ENCODE data around the gene NRG2. TPM values are rescaled to one million over a fixed set of nuclear protein-coding genes. Genes with fewer than 3 reads are reported as not detected.

NRG2 gene
- not detected for total RNA-seq

- Mint-ChIP-seq H3K27me3 (peaks cover 73% of the 10 kb centered on the region), H3K9me3 (no peaks in the 10 kb centered on the region), H3K36me3 (ENCODE audit: low read depth) (no peaks in the 10 kb centered on the region), H3K4me1 (peaks cover 10% of the 10 kb centered on the region), H3K4me3 (peak within 1 kb of the TSS; percentile 41), H3K27ac (no peak within 1 kb of the TSS)
- ChIA-PET POLR2A (no interaction called here), CTCF (interaction anchor here (1.2 kb wide), 2 partner anchors 21 to 72 kb away, joined by 3 to 4 read pairs; no protein-coding TSS in a partner anchor)
- DNase-seq = peak; percentile 44
These were observed at the start of gene NRG2 for GRCh38 chr5:140042643-140043507. NRG2 (minus strand) TSS chr5:140043299.

- ChIA-PET POLR2A (no interaction called here), CTCF (no interaction called here)
- Mint-ChIP-seq H3K4me1 (no peaks in the 10 kb centered on the region), H3K27me3 (peaks cover 25% of the 10 kb centered on the region), H3K4me3 (no peak overlapping the region), H3K9me3 (peaks cover 13% of the 10 kb centered on the region), H3K36me3 (ENCODE audit: low read depth) (no peaks in the 10 kb centered on the region), H3K27ac (no peak overlapping the region)
- no peak for DNase-seq
These were observed 47.2 kb upstream of the NRG2 start for GRCh38 chr5:140090251-140090650.

- Mint-ChIP-seq H3K4me1 (no peaks in the 10 kb centered on the region), H3K36me3 (ENCODE audit: low read depth) (no peaks in the 10 kb centered on the region), H3K9me3 (peaks cover 4% of the 10 kb centered on the region), H3K27me3 (peaks cover 41% of the 10 kb centered on the region), H3K4me3 (no peak overlapping the region), H3K27ac (no peak overlapping the region)
- no peak for DNase-seq
- ChIA-PET POLR2A (no interaction called here), CTCF (interaction anchor here (1.4 kb wide), 1 partner anchor 62 kb away, joined by 3 read pairs; no protein-coding TSS in a partner anchor)
These were observed 41.4 kb upstream of the NRG2 start for GRCh38 chr5:140084541-140084940.

- Mint-ChIP-seq H3K4me1 (no peaks in the 10 kb centered on the region), H3K36me3 (ENCODE audit: low read depth) (no peaks in the 10 kb centered on the region), H3K4me3 (no peak overlapping the region), H3K27ac (no peak overlapping the region), H3K9me3 (no peaks in the 10 kb centered on the region), H3K27me3 (peaks cover 41% of the 10 kb centered on the region)
- CTCF ChIA-PET = interaction anchor here (1.6 kb wide), 1 partner anchor 60 kb away, joined by 7 read pairs; no protein-coding TSS in a partner anchor
- POLR2A ChIA-PET = no interaction called here
- DNase-seq = no peak
These were observed 40.6 kb upstream of the NRG2 start for GRCh38 chr5:140083650-140084049.

GRCh38 chr5:140083120-140083519 lies 40.0 kb upstream of the NRG2 start:
- POLR2A ChIA-PET = no interaction called here
- no peak overlapping the region for H3K4me3 Mint-ChIP-seq
- H3K4me1 Mint-ChIP-seq = no peaks in the 10 kb centered on the region
- CTCF ChIA-PET = interaction anchor here (1.6 kb wide), 1 partner anchor 61 kb away, joined by 7 read pairs; no protein-coding TSS in a partner anchor
- H3K27ac Mint-ChIP-seq = no peak overlapping the region
- H3K9me3 Mint-ChIP-seq = no peaks in the 10 kb centered on the region
- no peaks in the 10 kb centered on the region for H3K36me3 Mint-ChIP-seq (ENCODE audit: low read depth)
- H3K27me3 Mint-ChIP-seq = peaks cover 41% of the 10 kb centered on the region
- no peak for DNase-seq

GRCh38 chr5:140076788-140077187 lies 33.7 kb upstream of the NRG2 start:
- H3K4me3 Mint-ChIP-seq = no peak overlapping the region
- DNase-seq = no peak
- H3K36me3 Mint-ChIP-seq (ENCODE audit: low read depth) = no peaks in the 10 kb centered on the region
- no peaks in the 10 kb centered on the region for H3K9me3 Mint-ChIP-seq
- no peaks in the 10 kb centered on the region for H3K4me1 Mint-ChIP-seq
- POLR2A ChIA-PET = no interaction called here
- no peak overlapping the region for H3K27ac Mint-ChIP-seq
- H3K27me3 Mint-ChIP-seq = peaks cover 23% of the 10 kb centered on the region
- CTCF ChIA-PET = interaction anchor here (1.1 to 1.9 kb wide), 2 partner anchors 69 to 86 kb away, joined by 3 to 7 read pairs; no protein-coding TSS in a partner anchor

DNA sequence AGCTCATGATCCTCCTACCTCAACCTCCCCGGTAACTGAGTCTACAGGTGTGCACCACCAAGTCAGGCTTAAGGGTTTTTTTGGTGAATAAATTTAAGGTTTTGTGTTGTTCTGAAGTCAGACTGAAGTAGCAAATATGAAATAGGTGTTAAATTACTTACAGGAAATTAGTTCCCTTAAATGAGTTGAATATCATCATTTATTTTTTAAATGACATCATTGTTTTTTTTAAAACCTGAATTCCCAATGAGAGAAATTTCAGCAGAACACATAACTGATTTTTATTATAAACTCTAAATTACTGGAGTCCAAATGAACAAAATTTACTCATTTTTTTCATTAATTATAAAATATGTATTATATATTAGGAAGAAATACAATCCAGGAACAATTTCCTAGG lies 33.0 kb upstream of the NRG2 start:
- CTCF ChIA-PET = interaction anchor here (0.9 to 1.9 kb wide), 3 partner anchors 70 to 86 kb away, joined by 3 to 7 read pairs (median 3); no protein-coding TSS in a partner anchor
- H3K9me3 Mint-ChIP-seq = no peaks in the 10 kb centered on the region
- H3K27me3 Mint-ChIP-seq = peaks cover 27% of the 10 kb centered on the region
- H3K27ac Mint-ChIP-seq = no peak overlapping the region
- DNase-seq = no peak
- H3K36me3 Mint-ChIP-seq (ENCODE audit: low read depth) = no peaks in the 10 kb centered on the region
- H3K4me1 Mint-ChIP-seq = no peaks in the 10 kb centered on the region
- POLR2A ChIA-PET = no interaction called here
- H3K4me3 Mint-ChIP-seq = no peak overlapping the region

- H3K36me3 Mint-ChIP-seq (ENCODE audit: low read depth) = no peaks in the 10 kb centered on the region
- ChIA-PET POLR2A (no interaction called here), CTCF (interaction anchor here (0.9 to 1.9 kb wide), 3 partner anchors 70 to 81 kb away, joined by 3 to 7 read pairs (median 3); no protein-coding TSS in a partner anchor)
- H3K27ac Mint-ChIP-seq = no peak overlapping the region
- no peak overlapping the region for H3K4me3 Mint-ChIP-seq
- H3K9me3 Mint-ChIP-seq = no peaks in the 10 kb centered on the region
- DNase-seq = no peak
- H3K27me3 Mint-ChIP-seq = peaks cover 30% of the 10 kb centered on the region
- H3K4me1 Mint-ChIP-seq = no peaks in the 10 kb centered on the region
These were observed 32.3 kb upstream of the NRG2 start for GRCh38 chr5:140075371-140075770.

DNA sequence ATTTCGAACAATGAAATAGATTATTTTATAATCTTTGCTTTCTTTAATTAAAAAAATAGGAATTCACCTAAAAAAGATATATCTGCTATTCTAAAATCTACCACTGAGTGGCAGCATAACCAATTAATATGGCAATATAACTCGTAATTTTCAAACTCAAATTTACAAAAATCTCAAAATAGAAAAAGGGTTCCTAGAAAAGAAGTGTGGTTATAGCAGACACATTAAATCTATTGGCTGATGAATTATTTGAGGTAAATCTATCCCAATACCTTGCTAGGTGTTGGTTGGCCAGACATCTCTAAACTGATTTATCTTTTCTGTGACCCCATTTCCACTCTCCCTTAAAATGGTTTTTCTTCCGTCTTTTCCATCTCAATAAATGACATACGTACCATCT lies 30.2 kb upstream of the NRG2 start:
- Mint-ChIP-seq H3K4me1 (no peaks in the 10 kb centered on the region), H3K27ac (no peak overlapping the region), H3K27me3 (peaks cover 37% of the 10 kb centered on the region), H3K4me3 (no peak overlapping the region), H3K9me3 (no peaks in the 10 kb centered on the region), H3K36me3 (ENCODE audit: low read depth) (no peaks in the 10 kb centered on the region)
- CTCF ChIA-PET = interaction anchor here (0.7 to 1.7 kb wide), 9 partner anchors 17 to 195 kb away, joined by 3 to 6 read pairs (median 3); no protein-coding TSS in a partner anchor
- no peak for DNase-seq
- POLR2A ChIA-PET = no interaction called here

DNA sequence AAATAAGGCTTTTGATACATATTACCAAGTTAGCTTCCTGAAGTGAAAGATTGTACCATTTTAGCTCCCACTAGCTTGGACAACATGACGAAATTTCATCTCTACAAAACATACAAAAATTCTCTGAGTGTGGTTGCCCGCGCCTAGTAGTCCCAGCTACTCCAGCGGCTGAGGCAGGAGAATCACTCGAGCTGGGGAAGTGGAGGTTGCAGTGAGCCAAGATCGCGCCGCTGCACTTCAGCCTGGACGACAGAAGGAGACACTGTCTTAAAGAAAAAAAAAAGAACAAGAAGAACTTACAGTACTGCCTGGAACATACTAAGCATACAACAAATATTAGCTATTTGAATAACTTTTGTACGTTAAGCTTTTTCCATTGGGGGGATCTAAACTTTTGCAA lies 29.7 kb upstream of the NRG2 start:
- POLR2A ChIA-PET = no interaction called here
- Mint-ChIP-seq H3K4me3 (no peak overlapping the region), H3K36me3 (ENCODE audit: low read depth) (no peaks in the 10 kb centered on the region), H3K9me3 (no peaks in the 10 kb centered on the region), H3K27ac (no peak overlapping the region), H3K27me3 (peaks cover 41% of the 10 kb centered on the region), H3K4me1 (no peaks in the 10 kb centered on the region)
- no peak for DNase-seq
- CTCF ChIA-PET = interaction anchor here (0.7 to 1.3 kb wide), 8 partner anchors 17 to 194 kb away, joined by 3 to 6 read pairs (median 3); no protein-coding TSS in a partner anchor

DNA sequence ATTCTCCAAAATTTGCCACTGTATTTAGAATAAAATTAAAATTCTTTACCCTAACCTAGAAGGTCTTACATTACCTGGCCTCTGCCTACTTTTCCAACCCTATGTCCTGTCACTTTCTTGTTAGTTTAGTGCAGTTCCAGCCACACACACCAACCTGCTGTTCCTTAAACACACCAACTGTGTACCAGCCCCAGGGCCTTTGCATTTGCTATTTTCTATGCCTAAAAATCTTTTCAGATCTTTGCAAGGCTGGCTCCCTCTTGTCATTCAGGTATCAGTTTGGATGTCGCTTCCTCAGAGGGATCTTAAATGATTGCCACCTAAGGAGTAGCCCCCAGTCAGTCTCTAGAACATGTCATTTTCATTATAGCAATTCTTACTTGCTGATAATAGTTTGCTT lies 17.7 kb upstream of the NRG2 start:
- DNase-seq = no peak
- Mint-ChIP-seq H3K27ac (no peak overlapping the region), H3K4me1 (no peaks in the 10 kb centered on the region), H3K4me3 (no peak overlapping the region), H3K27me3 (peaks cover 18% of the 10 kb centered on the region), H3K36me3 (ENCODE audit: low read depth) (no peaks in the 10 kb centered on the region), H3K9me3 (no peaks in the 10 kb centered on the region)
- CTCF ChIA-PET = no interaction called here
- POLR2A ChIA-PET = no interaction called here

DNA sequence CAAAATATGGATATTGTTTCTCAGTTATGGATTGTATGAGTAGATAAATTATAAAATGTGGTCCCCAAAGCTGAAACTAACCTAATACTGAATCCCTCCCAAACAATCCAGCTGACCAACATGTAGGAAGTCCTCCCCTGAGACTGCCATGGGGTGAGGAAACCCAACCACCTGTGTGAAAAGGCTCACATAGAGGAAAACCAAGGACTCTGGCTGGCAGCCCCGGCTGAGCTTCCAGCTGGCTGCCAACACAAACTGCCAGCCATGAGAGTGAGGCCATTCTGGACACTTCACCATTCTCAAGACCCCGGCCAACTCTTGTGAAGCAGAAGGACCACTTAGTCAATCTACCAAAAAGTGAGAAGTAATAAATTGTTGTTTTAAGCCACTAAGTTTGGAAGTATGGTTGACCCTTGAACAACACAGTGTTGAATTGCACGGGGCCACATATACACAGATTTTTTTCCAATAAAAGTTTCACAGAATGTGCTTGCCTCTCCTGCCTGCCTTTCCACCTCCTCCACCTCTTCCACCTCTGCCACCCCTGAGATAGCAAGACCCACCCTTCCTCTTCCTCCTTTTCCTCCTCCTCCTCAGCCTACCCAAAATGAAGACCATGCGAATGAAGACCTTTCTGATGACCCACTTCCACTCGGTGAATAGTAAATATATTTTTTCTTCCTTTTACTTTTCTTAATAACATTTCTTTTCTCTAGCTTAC lies 15.3 kb upstream of the NRG2 start:
- Mint-ChIP-seq H3K9me3 (no peaks in the 10 kb centered on the region), H3K36me3 (ENCODE audit: low read depth) (no peaks in the 10 kb centered on the region), H3K4me1 (no peaks in the 10 kb centered on the region), H3K27me3 (peaks cover 15% of the 10 kb centered on the region), H3K27ac (no peak overlapping the region), H3K4me3 (no peak overlapping the region)
- POLR2A ChIA-PET = no interaction called here
- CTCF ChIA-PET = interaction anchor here (0.7 to 1.2 kb wide), 2 partner anchors 10 to 12 kb away, joined by 3 read pairs; no protein-coding TSS in a partner anchor
- DNase-seq = no peak

DNA sequence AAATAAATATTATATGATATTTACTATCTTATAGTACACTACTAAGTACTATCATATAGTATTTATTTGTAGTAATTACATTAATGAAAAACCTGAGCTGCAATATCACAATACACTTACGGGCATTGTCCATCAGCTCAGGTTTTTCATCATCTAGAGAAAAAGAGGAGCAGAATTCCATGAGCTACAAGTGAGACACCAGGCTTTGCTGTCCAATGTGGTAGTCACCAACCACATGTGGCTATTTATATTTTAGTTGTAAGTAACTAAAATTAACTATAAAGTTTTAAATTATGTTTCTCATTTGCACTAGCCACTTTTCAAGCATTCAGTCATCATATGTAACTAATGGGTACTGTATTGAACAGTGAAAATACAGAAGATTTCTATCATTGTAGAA lies 13.8 kb upstream of the NRG2 start:
- ChIA-PET CTCF (interaction anchor here (1.0 to 1.3 kb wide), 4 partner anchors 8 to 16 kb away, joined by 3 to 4 read pairs (median 3); no protein-coding TSS in a partner anchor), POLR2A (no interaction called here)
- DNase-seq = no peak
- no peaks in the 10 kb centered on the region for H3K9me3 Mint-ChIP-seq
- no peak overlapping the region for H3K27ac Mint-ChIP-seq
- H3K4me1 Mint-ChIP-seq = no peaks in the 10 kb centered on the region
- no peak overlapping the region for H3K4me3 Mint-ChIP-seq
- H3K27me3 Mint-ChIP-seq = peaks cover 10% of the 10 kb centered on the region
- H3K36me3 Mint-ChIP-seq (ENCODE audit: low read depth) = no peaks in the 10 kb centered on the region

Measured in activated CD4-positive, alpha-beta T cell treated with anti-CD3 and anti-CD28 coated beads, Interleukin-2, amount 10 ng/mL, durations not matched to agents 7 days and 5 days (primary cell).